Activated CD4-positive, alpha-beta memory T cell treated with anti-CD3 and anti-CD28 coated beads, Interleukin-2, amount 10 ng/mL, durations not matched to agents 7 days and 5 days (primary cell): ENCODE measurements around the gene C5AR2. TPM values are rescaled to one million over a fixed set of nuclear protein-coding genes. Genes with fewer than 3 reads are reported as not detected.
"Not testable (repeated sequence)": the region's sequence is repeated elsewhere in the genome, so short reads cannot be mapped to it uniquely, and the experiment has no call there.

Source experiments
- CTCF ChIA-PET: fragments of 350-600 bp; sonication (Branson Sonifier 250); formaldehyde crosslinking; loops from one replicate; lab custom pipeline; 2021; ENCODE audit warnings: antibody characterized with exemption, inconsistent platforms; lab: Charles Lee
- POLR2A ChIA-PET: fragments of 350-600 bp; sonication (Branson Sonifier 250); formaldehyde crosslinking; loops from one replicate; lab custom pipeline; 2021; ENCODE audit warnings: antibody characterized with exemption; lab: Charles Lee
- DNase-seq: peaks from one replicate; pipeline ENCODE4 v3.0.0-alpha.2; 2020
- H3K27ac Mint-ChIP-seq: one replicate; pipeline ENCODE4 v1.8.0; 2021; ENCODE audit warnings: mild to moderate bottlenecking, mixed read lengths
- H3K27me3 Mint-ChIP-seq: one replicate; pipeline ENCODE4 v1.8.0; 2021; ENCODE audit warnings: mixed read lengths
- H3K36me3 Mint-ChIP-seq: one replicate; pipeline ENCODE4 v1.8.0; 2021; ENCODE audit warnings: low read depth, mixed read lengths
- H3K4me1 Mint-ChIP-seq: one replicate; pipeline ENCODE4 v1.8.0; 2021; ENCODE audit warnings: mixed read lengths
- H3K4me3 Mint-ChIP-seq: one replicate; pipeline ENCODE4 v1.8.0; 2021; ENCODE audit warnings: mild to moderate bottlenecking, mixed read lengths
- H3K9me3 Mint-ChIP-seq: one replicate; pipeline ENCODE4 v1.8.0; 2021; ENCODE audit warnings: mixed read lengths
- total RNA-seq, 2 experiments: library from RNA; stranded (reverse); gene quantifications; one replicate each; pipeline ENCODE4 v1.2.3, GENCODE V29; 2021

Gene C5AR2
- total RNA-seq, 2 experiments from 2014 or later, result 4.7 to 5.5 TPM

DNA sequence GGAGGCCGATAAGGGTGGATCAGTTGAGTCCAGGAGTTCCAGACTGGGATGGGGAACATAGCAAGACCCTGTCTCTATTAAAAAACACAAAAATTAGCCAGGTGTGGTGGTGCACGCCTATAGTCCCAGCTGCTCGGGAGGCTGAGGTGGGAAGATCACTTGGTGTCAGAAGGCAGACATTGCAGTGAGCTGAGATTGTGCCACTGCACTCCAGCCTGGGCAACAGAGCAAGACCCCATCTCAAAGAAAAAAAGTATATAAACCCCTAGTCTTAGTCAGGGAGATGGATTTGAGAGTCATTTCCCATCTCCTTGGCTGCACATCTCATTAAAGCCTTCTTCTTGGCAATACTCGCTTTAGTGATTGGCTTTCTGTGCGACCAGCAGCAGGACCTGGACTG is 51.9 kb downstream of the C5AR2 start:
- H3K36me3 Mint-ChIP-seq, result peaks cover 21% of the 10 kb centered on the region
- not testable (repeated sequence) for H3K27me3 Mint-ChIP-seq, H3K9me3 Mint-ChIP-seq, H3K27ac Mint-ChIP-seq, H3K4me3 Mint-ChIP-seq, DNase-seq
- ChIA-PET CTCF (interaction anchor here (2.5 kb wide), 1 partner anchor 35 kb away, joined by 5 read pairs; the partner anchor contains the start of gene DHX34), POLR2A (interaction anchor here (1.2 kb wide), 1 partner anchor 44 kb away, joined by 3 read pairs; no protein-coding TSS in a partner anchor)
- H3K4me1 Mint-ChIP-seq, result peaks cover 20% of the 10 kb centered on the region

DNA sequence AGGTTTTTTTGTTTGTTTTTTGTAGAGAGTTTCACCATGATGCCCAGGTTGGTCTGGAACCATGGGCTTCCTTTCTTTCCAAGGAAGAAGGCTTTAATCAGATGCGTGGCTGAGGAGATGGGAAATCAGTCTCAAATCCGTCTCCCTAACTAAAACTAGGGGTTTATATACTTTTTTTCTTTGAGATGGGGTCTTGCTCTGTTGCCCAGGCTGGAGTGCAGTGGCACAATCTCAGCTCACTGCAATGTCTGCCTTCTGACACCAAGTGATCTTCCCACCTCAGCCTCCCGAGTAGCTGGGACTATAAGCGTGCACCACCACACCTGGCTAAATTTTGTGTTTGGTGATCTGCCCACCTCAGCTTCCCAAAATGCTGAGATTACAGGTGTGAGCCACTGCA is 52.6 kb downstream of the C5AR2 start:
- H3K4me3 Mint-ChIP-seq, DNase-seq, H3K9me3 Mint-ChIP-seq, CTCF ChIA-PET, POLR2A ChIA-PET, H3K27ac Mint-ChIP-seq, H3K27me3 Mint-ChIP-seq: not testable (repeated sequence)
- peaks cover 21% of the 10 kb centered on the region for H3K36me3 Mint-ChIP-seq
- H3K4me1 Mint-ChIP-seq, result peaks cover 24% of the 10 kb centered on the region

DNA sequence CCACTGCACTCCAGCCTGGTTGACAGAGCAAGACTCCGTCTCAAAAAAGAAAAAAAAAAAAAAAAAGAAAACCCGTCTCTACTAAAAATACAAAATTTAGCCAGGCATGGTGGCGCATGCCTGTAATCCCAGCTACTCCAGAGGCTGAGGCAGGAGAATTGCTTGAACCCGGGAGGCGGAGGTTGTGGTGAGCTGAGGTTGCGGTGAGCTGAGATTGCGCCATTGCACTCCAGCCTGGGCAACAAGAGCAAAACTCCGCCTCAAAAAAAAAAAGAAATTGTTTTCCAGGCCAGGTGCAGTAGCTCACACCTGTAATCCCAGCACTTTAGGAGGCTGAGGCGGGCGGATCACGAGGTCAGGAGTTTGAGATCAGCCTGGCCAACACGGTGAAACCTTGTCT is 54.6 kb downstream of the C5AR2 start:
- POLR2A ChIA-PET, H3K36me3 Mint-ChIP-seq, H3K27me3 Mint-ChIP-seq, DNase-seq, H3K27ac Mint-ChIP-seq, H3K4me3 Mint-ChIP-seq, H3K9me3 Mint-ChIP-seq: not testable (repeated sequence)
- peaks cover 21% of the 10 kb centered on the region for H3K4me1 Mint-ChIP-seq
- CTCF ChIA-PET, result interaction anchor here (0.7 kb wide), 1 partner anchor 961 kb away, joined by 3 read pairs; no protein-coding TSS in a partner anchor

DNA sequence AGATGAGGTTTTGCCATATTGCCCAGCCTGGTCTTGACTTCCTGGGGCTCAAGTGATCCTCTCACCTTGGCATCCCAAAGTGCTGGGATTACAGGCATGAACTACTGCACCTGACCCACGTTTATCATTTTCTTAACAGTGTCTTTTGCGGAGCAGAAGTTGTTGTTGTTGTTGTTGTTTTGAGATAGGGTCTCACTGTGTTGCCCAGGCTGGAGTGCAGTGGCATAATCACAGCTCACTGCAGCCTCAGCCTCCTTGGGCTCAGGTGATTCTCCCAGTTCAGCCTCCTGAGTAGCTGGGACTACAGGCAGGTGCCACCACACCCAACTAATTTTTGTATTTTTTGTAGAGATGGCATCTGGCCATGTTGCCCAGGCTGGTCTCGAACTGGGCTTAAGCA is 55.6 kb downstream of the C5AR2 start:
- POLR2A ChIA-PET, result interaction anchor here (0.9 kb wide), 1 partner anchor 109 kb away, joined by 3 read pairs; no protein-coding TSS in a partner anchor
- CTCF ChIA-PET, H3K27me3 Mint-ChIP-seq, H3K4me3 Mint-ChIP-seq, H3K27ac Mint-ChIP-seq, H3K36me3 Mint-ChIP-seq, DNase-seq, H3K9me3 Mint-ChIP-seq: not testable (repeated sequence)
- peaks cover 13% of the 10 kb centered on the region for H3K4me1 Mint-ChIP-seq

DNA sequence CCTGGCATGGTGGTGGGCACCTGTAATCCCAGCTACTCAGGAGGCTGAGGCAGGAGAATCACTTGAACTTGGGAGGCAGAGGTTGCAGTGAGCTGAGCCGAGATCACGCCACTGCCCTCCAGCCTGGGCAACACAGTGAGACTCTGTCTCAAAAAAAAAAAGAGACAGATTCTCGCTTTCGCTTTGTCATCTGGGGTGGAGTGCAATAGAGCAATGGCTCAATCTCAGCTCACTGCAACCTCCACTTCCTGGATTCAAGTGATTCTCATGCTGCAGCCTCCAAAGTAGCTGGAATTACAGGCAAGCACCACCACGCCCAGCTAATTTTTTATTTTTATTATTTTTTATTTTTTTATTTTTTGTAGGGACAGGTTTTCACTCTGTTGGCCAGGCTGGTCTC is 56.7 kb downstream of the C5AR2 start:
- not testable (repeated sequence) for H3K27ac Mint-ChIP-seq, H3K4me1 Mint-ChIP-seq, H3K27me3 Mint-ChIP-seq, H3K9me3 Mint-ChIP-seq, H3K36me3 Mint-ChIP-seq, H3K4me3 Mint-ChIP-seq, DNase-seq
- CTCF ChIA-PET, result interaction anchor here (0.6 to 4.4 kb wide), 5 partner anchors 10 to 881 kb away, joined by 3 to 77 read pairs (median 6); partner anchors contain the start of gene DHX34
- POLR2A ChIA-PET, result interaction anchor here (0.6 kb wide), 2 partner anchors 141 to 363 kb away, joined by 3 read pairs; no protein-coding TSS in a partner anchor

DNA sequence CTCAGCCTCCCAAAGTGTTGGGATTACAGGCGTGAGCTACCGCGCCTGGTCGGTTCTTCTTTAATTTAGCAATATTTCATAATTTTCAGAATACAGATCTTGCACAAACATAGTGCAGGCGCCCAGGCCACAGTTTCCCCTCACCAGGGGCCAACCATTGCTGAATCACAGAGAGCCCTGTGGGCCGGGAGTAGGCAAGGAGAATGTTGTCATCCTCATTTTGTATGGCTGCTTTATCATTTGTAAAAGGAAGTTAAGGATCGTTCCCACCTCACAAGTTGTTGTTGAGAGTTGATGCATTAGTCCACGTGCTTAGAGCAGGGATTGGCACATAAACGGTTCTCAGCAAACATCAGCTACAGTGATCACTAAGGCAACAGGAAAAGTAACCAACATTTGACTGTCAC is 57.2 kb downstream of the C5AR2 start:
- Mint-ChIP-seq H3K27me3 (peaks cover 5% of the 10 kb centered on the region), H3K4me1 (peaks cover 6% of the 10 kb centered on the region), H3K36me3 (no peaks in the 10 kb centered on the region), H3K9me3 (no peaks in the 10 kb centered on the region), H3K27ac (no peak overlapping the region), H3K4me3 (no peak overlapping the region)
- DNase-seq, result no peak
- ChIA-PET POLR2A (interaction anchor here (0.6 kb wide), 2 partner anchors 142 to 363 kb away, joined by 3 read pairs; no protein-coding TSS in a partner anchor), CTCF (interaction anchor here (1.5 to 4.4 kb wide), 4 partner anchors 11 to 93 kb away, joined by 4 to 77 read pairs (median 20); partner anchors contain the start of gene DHX34)

DNA sequence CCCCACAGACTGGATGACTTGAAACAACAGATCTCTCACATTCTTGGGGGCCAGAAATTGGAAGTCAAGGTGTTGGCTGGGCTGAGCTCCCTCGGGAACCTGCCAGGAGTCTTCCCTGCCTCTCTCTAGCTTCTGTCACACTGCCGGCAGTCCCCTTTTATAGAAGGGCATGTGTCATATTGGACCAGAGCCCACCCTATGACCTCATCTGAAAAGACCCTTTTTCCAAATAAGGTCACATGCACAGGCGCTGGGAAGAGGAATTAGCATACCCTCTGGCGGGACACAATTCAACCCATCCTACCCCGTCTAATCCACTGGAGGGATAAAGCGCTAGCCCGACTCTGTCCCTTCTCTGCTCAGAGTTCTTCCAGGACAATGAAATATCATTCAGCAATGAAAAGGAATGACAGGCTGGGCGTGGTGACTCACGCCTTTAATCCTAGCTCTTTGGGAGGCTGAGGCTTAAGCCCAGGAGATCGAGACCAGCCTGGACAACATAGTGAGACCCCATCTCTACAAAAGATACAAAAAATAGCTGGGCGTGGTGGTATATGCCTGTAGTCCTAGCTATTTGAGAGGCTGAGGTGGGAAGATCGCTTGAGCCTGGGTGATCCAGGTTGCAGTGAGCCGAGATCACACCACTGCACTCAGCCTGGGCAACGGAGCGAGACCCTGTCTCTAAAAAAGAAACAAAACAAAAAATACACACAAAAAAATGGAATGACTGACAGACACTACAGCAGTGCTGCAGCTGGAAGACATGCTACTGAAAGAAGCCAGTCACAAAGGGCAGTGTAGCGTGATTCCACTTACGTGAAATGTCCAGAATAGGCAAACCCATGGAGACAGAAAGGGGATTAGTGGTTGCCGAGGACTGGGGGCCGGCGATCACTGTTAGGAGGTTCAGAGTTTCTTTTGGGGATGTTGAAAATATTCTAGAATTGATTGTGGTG is 58.8 kb downstream of the C5AR2 start:
- Mint-ChIP-seq H3K4me3 (no peak overlapping the region), H3K36me3 (no peaks in the 10 kb centered on the region), H3K9me3 (no peaks in the 10 kb centered on the region), H3K27ac (no peak overlapping the region), H3K27me3 (peaks cover 6% of the 10 kb centered on the region), H3K4me1 (peaks cover 6% of the 10 kb centered on the region)
- no peak for DNase-seq
- ChIA-PET CTCF (interaction anchor here (0.7 to 4.4 kb wide), 19 partner anchors 17 to 378 kb away, joined by 3 to 77 read pairs (median 4); partner anchors contain the start of genes DHX34 and INAFM1), POLR2A (interaction anchor here (0.6 to 1.3 kb wide), 4 partner anchors 9 to 94 kb away, joined by 3 read pairs; no protein-coding TSS in a partner anchor)

DNA sequence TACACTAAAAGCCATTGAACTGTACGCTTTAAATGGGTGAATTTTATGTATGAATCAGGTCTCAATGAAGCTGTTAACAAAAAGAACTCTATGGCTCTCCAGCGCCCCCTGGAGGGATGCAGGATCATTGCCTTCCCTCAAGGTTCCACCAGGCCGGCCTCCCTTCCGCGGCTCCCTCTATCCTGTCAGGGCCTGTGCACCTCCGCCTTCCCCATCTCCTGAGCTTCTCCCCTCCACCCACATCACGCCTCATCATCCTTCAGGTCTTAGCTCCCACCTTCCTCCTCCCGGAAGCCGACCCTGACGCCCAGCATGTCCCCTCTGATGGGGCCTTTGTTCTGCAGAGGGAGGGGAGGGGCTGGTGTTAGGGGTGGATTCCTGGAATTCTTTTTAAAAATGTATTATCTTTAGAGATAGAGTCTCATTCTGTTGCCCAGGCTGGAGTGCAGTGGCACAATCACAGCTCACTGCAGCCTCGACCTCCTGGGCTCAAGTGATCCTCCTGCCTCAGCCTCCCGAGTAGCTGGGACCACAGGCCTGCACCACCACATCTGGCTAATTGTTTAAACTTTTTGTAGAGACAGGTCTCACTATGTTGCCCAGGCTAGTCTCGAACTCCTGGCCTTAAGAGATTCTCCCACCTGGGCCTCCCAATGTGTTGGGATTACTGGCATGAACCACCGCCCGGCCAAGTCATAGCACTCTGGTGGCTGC is 59.7 kb downstream of the C5AR2 start:
- Mint-ChIP-seq H3K9me3 (no peaks in the 10 kb centered on the region), H3K27ac (no peak overlapping the region), H3K27me3 (peaks cover 6% of the 10 kb centered on the region), H3K4me1 (peaks cover 6% of the 10 kb centered on the region), H3K4me3 (no peak overlapping the region), H3K36me3 (no peaks in the 10 kb centered on the region)
- CTCF ChIA-PET, result interaction anchor here (0.6 to 4.4 kb wide), 20 partner anchors 18 to 379 kb away, joined by 3 to 77 read pairs (median 4); partner anchors contain the start of genes DHX34 and INAFM1
- POLR2A ChIA-PET, result interaction anchor here (1.1 to 1.3 kb wide), 3 partner anchors 10 to 95 kb away, joined by 3 read pairs; no protein-coding TSS in a partner anchor
- peak; percentile 86 for DNase-seq

Other genes starting within 250 kb of the C5AR2 start
- gene ZC3H4, start 218.4 kb upstream of the C5AR2 start, total RNA-seq, result 100 to 1,000 TPM in 1 of 2 experiments, 10 to 100 TPM in 1; 98.3 to 104 TPM
- gene SAE1, start 201.3 kb upstream of the C5AR2 start, total RNA-seq, result 100 to 1,000 TPM; 150 TPM
- 10 to 100 TPM; 17.3 to 19.0 TPM for gene BBC3, start 101.0 kb upstream of the C5AR2 start, total RNA-seq
- gene CCDC9, start 75.7 kb upstream of the C5AR2 start, total RNA-seq, result 10 to 100 TPM; 29.9 to 30.2 TPM
- gene INAFM1, start 57.3 kb upstream of the C5AR2 start, total RNA-seq, result 10 to 100 TPM; 12.6 to 13.9 TPM
- not detected for gene C5AR1, start 22.3 kb upstream of the C5AR2 start, total RNA-seq
- gene DHX34, start 17.1 kb downstream of the C5AR2 start, total RNA-seq, result 10 to 100 TPM; 10.3 to 10.5 TPM
- gene MEIS3, start 87.4 kb downstream of the C5AR2 start, total RNA-seq, result under 1 TPM in 1 of 2 experiments, not detected in 1; 0.18 TPM
- gene SLC8A2, start 139.7 kb downstream of the C5AR2 start, total RNA-seq, result not detected
- 1 to 10 TPM; 6.6 to 7.7 TPM for gene KPTN, start 152.0 kb downstream of the C5AR2 start, total RNA-seq
- 100 to 1,000 TPM; 117 to 119 TPM for gene NAPA, start 182.9 kb downstream of the C5AR2 start, total RNA-seq
- under 1 TPM; 0.15 to 0.20 TPM for gene ZNF541, start 241.0 kb downstream of the C5AR2 start, total RNA-seq